Transverse colon (tissue), 4 donors: ENCODE results near the gene LMTK2. TPM values are rescaled to one million over a fixed set of nuclear protein-coding genes. Genes with fewer than 3 reads are reported as not detected.

Experiments
- DNase-seq: peaks from one replicate; pipeline ENCODE4 v3.0.0-alpha.2; 2019
- H3K27ac ChIP-seq, 4 donors: fragments of 200-600 bp; sonication (generic); 2 replicates each; pipeline ENCODE4 v1.5.1; 2016 to 2018; ENCODE audit warnings: inconsistent platforms in 4 of 4
- H3K27me3 ChIP-seq: fragments of 200-600 bp; sonication (generic); 2 replicates; pipeline ENCODE4 v1.5.1; 2017; ENCODE audit warnings: inconsistent platforms
- H3K36me3 ChIP-seq, 4 donors: fragments of 200-600 bp; sonication (generic); 2 replicates each; pipeline ENCODE4 v1.5.1; 2017 to 2019; ENCODE audit warnings: inconsistent platforms in 4 of 4
- H3K4me1 ChIP-seq, 4 donors: fragments of 200-600 bp; sonication (generic); 2 replicates each; pipeline ENCODE4 v1.5.1; 2017 to 2020; ENCODE audit warnings: inconsistent platforms in 4 of 4
- H3K4me3 ChIP-seq, 4 donors: fragments of 200-600 bp; sonication (generic); 1 replicate in 1 of 4; 2 replicates in 3 of 4; pipeline versions ENCODE4 v1.5.1 to v1.6.1; 2017 to 2019; ENCODE audit warnings: inconsistent platforms in 4 of 4
- H3K9me3 ChIP-seq, 2 donors: fragments of 200-600 bp; sonication (generic); 2 replicates each; pipeline ENCODE4 v1.5.1; 2017 to 2019; ENCODE audit warnings: inconsistent platforms in 2 of 2
- CTCF ChIP-seq, 5 experiments: fragments of 200-600 bp in 3 of 5; fragments of 450-650 bp in 2 of 5; sonication (generic) in 3 of 5; IDR thresholded peaks; 1 replicate in 2 of 5; 2 replicates in 3 of 5; pipeline ENCODE4 v1.5.1; 2016 to 2017; ENCODE audit warnings: antibody characterized with exemption in 5 of 5, inconsistent platforms in 3 of 5, mild to moderate bottlenecking in 2 of 5, moderate library complexity in 1 of 5
- EP300 ChIP-seq: sonication (generic); formaldehyde crosslinking; IDR thresholded peaks from one replicate; pipeline ENCODE4 v1.6.1; 2017; ENCODE audit warnings: antibody characterized with exemption, low read depth
- POLR2A ChIP-seq: fragments of 450-650 bp; IDR thresholded peaks from one replicate; pipeline ENCODE4 v1.6.1; 2016; ENCODE audit warnings: antibody characterized with exemption, mild to moderate bottlenecking, moderate library complexity
- POLR2AphosphoS5 ChIP-seq, 3 donors: sonication (generic); formaldehyde crosslinking; IDR thresholded peaks; one replicate each; pipeline ENCODE4 v1.6.1; 2016; ENCODE audit warnings: antibody characterized with exemption in 3 of 3
- WGBS, 2 donors: methylation state at CpG; one replicate each; pipeline ENCODE4 v1.1.5; 2018; ENCODE audit warnings: low coverage in 1 of 2; 5-methylcytosine and 5-hydroxymethylcytosine counted together
- in situ Hi-C, 4 donors: fragments of 200-750 bp; cut with MboI; loops; one replicate each; pipeline versions ENCODE4 v1.15.0 to v1.15.1; 2017; ENCODE audit warnings: low sequenced_read_pairs in 3 of 4, low pct_ligation_motif_present in 1 of 4, low pct_unique_long_range_greater_than_20kb in 1 of 4
- intact Hi-C: fragments of 100-400 bp; cut with DNase I; formaldehyde crosslinking; loops from one replicate; pipeline ENCODE4 v1.15.1; 2023; ENCODE audit warnings: low total_unique reads
- total RNA-seq, 4 donors: library from RNA; depleted of rRNA; stranded (reverse); fragments of >200 nt; gene quantifications; one replicate each; pipeline ENCODE4 v1.1.0, GENCODE V29; 2016

LMTK2 gene
- total RNA-seq, 4 donors from 2014 or later = 51.6 to 106 (median 62.2) TPM

DNA sequence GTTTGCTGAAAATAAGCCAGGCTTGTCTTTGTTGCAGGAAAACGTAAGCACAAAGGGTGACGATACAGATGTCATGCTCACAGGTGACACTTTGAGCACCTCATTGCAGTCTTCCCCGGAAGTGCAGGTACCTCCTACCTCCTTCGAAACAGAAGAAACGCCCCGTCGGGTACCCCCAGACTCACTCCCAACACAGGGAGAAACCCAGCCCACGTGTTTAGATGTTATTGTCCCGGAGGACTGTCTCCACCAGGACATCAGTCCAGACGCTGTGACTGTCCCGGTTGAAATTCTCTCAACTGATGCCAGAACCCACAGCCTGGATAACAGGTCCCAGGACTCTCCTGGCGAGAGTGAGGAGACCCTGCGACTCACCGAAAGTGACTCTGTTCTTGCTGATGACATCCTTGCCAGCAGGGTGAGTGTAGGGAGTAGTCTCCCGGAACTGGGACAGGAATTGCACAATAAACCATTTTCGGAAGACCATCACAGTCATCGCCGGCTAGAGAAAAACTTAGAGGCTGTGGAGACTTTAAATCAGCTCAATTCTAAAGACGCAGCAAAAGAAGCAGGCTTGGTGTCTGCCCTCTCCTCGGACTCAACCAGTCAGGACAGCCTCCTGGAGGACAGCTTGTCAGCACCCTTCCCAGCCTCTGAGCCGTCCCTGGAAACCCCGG lies 86.3 kb downstream of the LMTK2 start:
- DNase-seq = no peak
- Histone ChIP-seq H3K27me3 (no peaks in the 10 kb centered on the region), H3K27ac (no peak overlapping the region), H3K36me3 (peaks cover 0 to 35% (median 15%) of the 10 kb centered on the region in 4 donors), H3K4me3 (no peak overlapping the region), H3K9me3 (no peaks in the 10 kb centered on the region), H3K4me1 (no peaks in the 10 kb centered on the region)
- in situ Hi-C loops (no loop called here), intact Hi-C loops (no loop called here)
- WGBS, 2 donors = 88% methylated on average over 20 of the region's 22 CpGs; no CpG with 5 or more reads in 1 of the 2 donors
- TF ChIP-seq CTCF (IDR thresholded peaks at IDR 0.05) = no peak
- no peak for TF ChIP-seq POLR2A
- no peak for TF ChIP-seq POLR2AphosphoS5 (IDR thresholded peaks at IDR 0.05)
- no peak for TF ChIP-seq EP300

- peaks cover 0 to 35% (median 15%) of the 10 kb centered on the region in 4 donors for H3K36me3 ChIP-seq
- in situ Hi-C loops (no loop called here), intact Hi-C loops (no loop called here)
- TF ChIP-seq POLR2AphosphoS5 (IDR thresholded peaks at IDR 0.05) (no peak), POLR2A (no peak), EP300 (no peak), CTCF (IDR thresholded peaks at IDR 0.05) (no peak)
- no peaks in the 10 kb centered on the region for H3K4me1 ChIP-seq
- DNase-seq = no peak
- H3K4me3 ChIP-seq = no peak overlapping the region
- no peaks in the 10 kb centered on the region for H3K27me3 ChIP-seq
- no peak overlapping the region for H3K27ac ChIP-seq
- peaks cover 0 to 2% of the 10 kb centered on the region in 2 donors for H3K9me3 ChIP-seq
- 97% methylated on average over 30 of the region's 37 CpGs; no CpG with 5 or more reads in 1 of the 2 donors for WGBS, 2 donors
These were observed 87.0 kb downstream of the LMTK2 start for GRCh38 chr7:98193474-98194180.

DNA sequence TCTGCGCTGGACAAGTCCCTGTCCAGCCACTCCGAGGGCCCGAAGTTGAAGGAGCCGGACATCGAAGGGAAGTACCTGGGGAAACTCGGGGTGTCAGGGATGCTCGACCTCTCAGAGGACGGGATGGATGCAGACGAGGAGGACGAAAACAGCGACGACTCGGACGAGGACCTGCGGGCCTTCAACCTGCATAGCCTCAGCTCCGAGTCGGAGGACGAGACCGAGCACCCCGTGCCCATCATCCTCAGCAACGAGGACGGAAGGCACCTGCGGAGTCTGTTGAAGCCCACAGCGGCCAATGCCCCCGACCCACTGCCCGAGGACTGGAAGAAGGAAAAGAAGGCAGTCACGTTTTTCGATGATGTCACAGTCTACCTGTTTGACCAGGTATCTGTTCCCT lies 87.5 kb downstream of the LMTK2 start:
- 97% methylated on average over 28 of the region's 28 CpGs; no CpG with 5 or more reads in 1 of the 2 donors for WGBS, 2 donors
- H3K36me3 ChIP-seq = peaks cover 0 to 35% (median 16%) of the 10 kb centered on the region in 4 donors
- TF ChIP-seq POLR2A (no peak), POLR2AphosphoS5 (IDR thresholded peaks at IDR 0.05) (no peak), EP300 (no peak), CTCF (IDR thresholded peaks at IDR 0.05) (no peak)

DNA sequence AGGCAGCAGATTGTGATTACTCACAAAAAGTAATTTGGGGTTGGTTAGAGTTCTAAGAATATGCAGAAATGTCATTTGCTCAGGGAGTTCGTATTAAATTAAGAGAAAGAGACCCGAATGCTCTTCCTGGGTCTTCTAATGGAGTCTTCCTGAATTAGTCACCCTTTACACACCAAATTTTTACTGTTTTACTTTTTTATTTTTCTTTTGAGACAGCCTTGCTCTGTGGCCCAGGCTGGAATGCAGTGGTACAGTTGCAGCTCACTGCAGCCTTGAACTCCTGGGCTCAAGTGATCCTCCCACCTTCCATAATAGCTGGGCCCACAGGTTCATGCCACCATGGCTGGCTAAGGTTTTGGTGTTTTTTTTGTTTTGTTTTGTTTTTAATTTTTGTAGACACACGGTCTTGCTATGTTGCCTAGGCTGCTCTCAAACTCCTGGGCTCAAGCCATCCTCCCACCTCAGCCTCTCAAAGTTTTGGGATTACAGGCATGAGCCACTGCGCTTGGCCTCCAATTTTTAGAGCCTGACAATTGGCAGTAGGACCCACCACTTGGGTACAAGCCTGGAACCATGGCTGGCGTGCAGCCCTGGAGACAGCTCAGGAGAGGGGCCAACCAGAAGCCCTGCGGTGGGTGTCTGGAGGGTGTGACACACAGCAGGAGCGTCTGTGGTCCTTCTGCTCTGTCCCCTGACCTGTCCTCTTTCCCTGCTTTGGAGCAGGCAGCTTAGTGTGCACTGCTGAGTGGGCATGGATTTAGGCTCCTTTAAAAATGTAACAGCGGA lies 88.2 kb downstream of the LMTK2 start:
- H3K9me3 ChIP-seq = peaks cover 0 to 4% of the 10 kb centered on the region in 2 donors
- no peak overlapping the region for H3K4me3 ChIP-seq
- no peak for DNase-seq
- H3K4me1 ChIP-seq = no peaks in the 10 kb centered on the region
- no peak overlapping the region for H3K27ac ChIP-seq
- 95 to 96% methylated on average over 4 to 8 of the region's 8 CpGs for WGBS, 2 donors
- in situ Hi-C loops (no loop called here), intact Hi-C loops (no loop called here)
- TF ChIP-seq CTCF (IDR thresholded peaks at IDR 0.05) (no peak), POLR2AphosphoS5 (IDR thresholded peaks at IDR 0.05) (no peak), POLR2A (no peak), EP300 (no peak)
- H3K36me3 ChIP-seq = peaks cover 0 to 36% (median 18%) of the 10 kb centered on the region in 4 donors
- no peaks in the 10 kb centered on the region for H3K27me3 ChIP-seq

More for the DNA sequence above, 87.5 kb downstream of the LMTK2 start:
- Histone ChIP-seq H3K4me3 (no peak overlapping the region), H3K27me3 (no peaks in the 10 kb centered on the region), H3K9me3 (peaks cover 0 to 4% of the 10 kb centered on the region in 2 donors), H3K4me1 (no peaks in the 10 kb centered on the region), H3K27ac (no peak overlapping the region)
- intact Hi-C loops (no loop called here), in situ Hi-C loops (no loop called here)
- no peak for DNase-seq
